Natural killer cell (primary cell): ENCODE results near the gene NEDD4L. TPM values are rescaled to one million over a fixed set of nuclear protein-coding genes. Genes with fewer than 3 reads are reported as not detected.
A peak's percentile ranks its signal among the peaks of the same experiment; 100 is the strongest.

Experiments
- ATAC-seq, 3 donors: fragments of 150-1000 bp in 2 of 3; fragments of 200-7000 bp in 1 of 3; cut with Tn5 transposase; 1 replicate in 1 of 3; 2 replicates in 2 of 3; pipeline ENCODE4 v1.10.0; 2021; ENCODE audit warnings: mild to moderate bottlenecking in 2 of 3, moderate library complexity in 2 of 3
- DNase-seq, 2 donors: peaks; one replicate each; pipeline versions ENCODE4 v3.0.0 to v3.0.0-alpha.2; 2013 to 2021; ENCODE audit warnings: mixed read lengths in 1 of 2
- H3K27ac ChIP-seq: one replicate; pipeline ENCODE4 v1.5.1; 2013; ENCODE audit warnings: mild to moderate bottlenecking, low read length
- H3K27me3 ChIP-seq: one replicate; pipeline ENCODE4 v1.6.1; 2013; ENCODE audit warnings: low read length; ENCODE audit not compliant: control insufficient read depth, insufficient read depth
- H3K36me3 ChIP-seq: one replicate; pipeline ENCODE4 v1.6.1; 2013; ENCODE audit warnings: low read length; ENCODE audit not compliant: control insufficient read depth, insufficient read depth
- H3K4me1 ChIP-seq: one replicate; pipeline ENCODE4 v1.6.1; 2013; ENCODE audit warnings: low read length; ENCODE audit not compliant: control insufficient read depth, insufficient read depth
- H3K4me3 ChIP-seq: one replicate; pipeline ENCODE4 v1.5.1; 2013; ENCODE audit warnings: low read length
- H3K9me3 ChIP-seq: one replicate; pipeline ENCODE4 v1.6.1; 2013; ENCODE audit warnings: low read length; ENCODE audit not compliant: control insufficient read depth, insufficient read depth
- H3K27ac Mint-ChIP-seq, 2 donors: one replicate each; pipeline ENCODE4 v1.8.0; 2022; ENCODE audit warnings: mild to moderate bottlenecking in 2 of 2, mixed read lengths in 2 of 2, moderate library complexity in 1 of 2
- H3K27me3 Mint-ChIP-seq, 2 donors: one replicate each; pipeline ENCODE4 v1.8.0; 2022; ENCODE audit warnings: low read depth in 2 of 2, mixed read lengths in 2 of 2
- H3K36me3 Mint-ChIP-seq: one replicate; pipeline ENCODE4 v1.8.0; 2022; ENCODE audit warnings: mixed read lengths
- H3K4me1 Mint-ChIP-seq, 2 donors: one replicate each; pipeline ENCODE4 v1.8.0; 2022; ENCODE audit warnings: mixed read lengths in 2 of 2
- H3K4me3 Mint-ChIP-seq: one replicate; pipeline ENCODE4 v1.8.0; 2022; ENCODE audit warnings: mild to moderate bottlenecking, moderate library complexity, mixed read lengths
- H3K9me3 Mint-ChIP-seq, 2 donors: one replicate each; pipeline ENCODE4 v1.8.0; 2022; ENCODE audit warnings: mixed read lengths in 2 of 2
- CTCF ChIP-seq: fragments of 200-600 bp; IDR thresholded peaks from one replicate; pipeline ENCODE4 v1.8.0; 2022; ENCODE audit warnings: antibody characterized with exemption
- WGBS: methylation state at CpG from one replicate; pipeline ENCODE4 v1.1.7; 2013; ENCODE audit warnings: missing lambda C conversion rate; ENCODE audit not compliant: insufficient coverage; 5-methylcytosine and 5-hydroxymethylcytosine counted together
- intact Hi-C: fragments of 100-400 bp; cut with micrococcal nuclease; formaldehyde crosslinking; loops from one replicate; pipeline ENCODE4 v1.14.2; 2022
- total RNA-seq, 4 donors: library from RNA; stranded (reverse); fragments of 120-200 nt in 1 of 4; gene quantifications; one replicate each; pipeline versions ENCODE4 v1.2.3 to v1.2.4, GENCODE V29; 2013 to 2022

Gene NEDD4L
- total RNA-seq, 3 donors from 2014 or later (not counting 1 experiment from before 2014, with no cell fraction given) = 3.4 to 15.3 (median 14.3) TPM

DNA sequence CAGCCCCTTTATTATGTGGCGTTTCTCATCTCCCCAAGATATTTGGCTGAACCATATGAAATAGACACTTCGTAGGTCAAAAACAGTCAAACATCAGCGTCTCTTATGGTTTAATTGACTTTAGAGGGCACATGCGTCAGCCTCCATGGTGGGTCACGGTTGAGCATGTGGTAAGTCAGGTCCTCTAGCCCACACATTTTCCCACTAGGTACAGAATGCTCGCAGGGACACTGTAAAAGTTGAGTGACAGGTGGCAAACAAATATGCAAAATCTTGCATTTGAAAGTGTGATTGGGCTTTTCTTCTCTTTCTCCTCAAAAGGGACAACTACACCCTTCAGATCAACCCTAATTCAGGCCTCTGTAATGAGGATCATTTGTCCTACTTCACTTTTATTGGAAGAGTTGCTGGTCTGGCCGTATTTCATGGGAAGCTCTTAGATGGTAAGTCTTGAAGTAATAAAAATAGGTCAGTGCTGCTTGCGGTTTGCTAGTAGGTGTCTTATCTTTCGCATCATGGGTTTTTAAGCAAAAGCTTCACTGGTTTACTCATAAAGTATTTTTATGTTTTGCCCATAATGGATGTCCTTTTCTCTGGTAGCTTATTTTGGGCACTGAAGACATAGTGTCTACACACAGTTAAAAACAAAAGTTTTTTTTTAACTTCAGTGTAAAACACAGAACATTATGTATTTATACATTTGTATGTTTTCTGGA, 323.6 kb downstream of the NEDD4L start:
- Histone ChIP-seq H3K4me1 (no peaks in the 10 kb centered on the region), H3K27ac (no peak overlapping the region), H3K27me3 (no peaks in the 10 kb centered on the region), H3K4me3 (no peak overlapping the region), H3K36me3 (no peaks in the 10 kb centered on the region), H3K9me3 (no peaks in the 10 kb centered on the region)
- TF ChIP-seq CTCF = no peak
- ATAC-seq (no peak), DNase-seq (peak in 1 of 2 donors; percentile 6)
- no peaks in the 10 kb centered on the region for H3K36me3 Mint-ChIP-seq
- no peak overlapping the region for H3K4me3 Mint-ChIP-seq
- no peaks in the 10 kb centered on the region for H3K27me3 Mint-ChIP-seq
- intact Hi-C loops = no loop called here
- H3K9me3 Mint-ChIP-seq = no peaks in the 10 kb centered on the region
- WGBS = 74% methylated on average over 9 of the region's 9 CpGs
- H3K27ac Mint-ChIP-seq = no peak overlapping the region
- peaks cover 4 to 10% of the 10 kb centered on the region in 2 donors for H3K4me1 Mint-ChIP-seq

DNA sequence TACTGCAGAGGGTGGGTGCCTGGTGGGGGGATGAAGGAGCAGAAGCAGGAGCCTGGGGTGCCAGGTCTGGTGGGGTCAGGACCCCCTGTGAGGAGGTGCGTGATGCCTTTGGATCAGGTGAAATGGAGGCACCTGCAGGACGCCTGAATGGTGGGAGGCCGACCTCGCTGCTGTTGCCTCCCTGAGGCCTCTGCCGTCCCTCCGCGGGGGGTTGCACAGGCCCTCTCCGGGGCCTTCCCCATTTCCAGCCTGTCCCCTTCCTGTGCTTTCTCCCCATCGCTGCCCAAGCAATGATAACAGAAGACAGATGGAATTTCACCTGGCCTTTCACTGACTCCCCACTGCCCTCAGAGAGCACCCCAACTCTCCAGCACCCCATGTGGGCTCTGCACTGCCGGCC, 325.6 kb downstream of the NEDD4L start:
- H3K4me3 Mint-ChIP-seq = no peak overlapping the region
- H3K4me1 ChIP-seq = no peaks in the 10 kb centered on the region
- ATAC-seq = no peak
- no peaks in the 10 kb centered on the region for H3K36me3 Mint-ChIP-seq
- DNase-seq = no peak
- H3K36me3 ChIP-seq = no peaks in the 10 kb centered on the region
- H3K27me3 ChIP-seq = no peaks in the 10 kb centered on the region
- no peak overlapping the region for H3K4me3 ChIP-seq
- H3K27ac ChIP-seq = no peak overlapping the region
- no peaks in the 10 kb centered on the region for H3K9me3 ChIP-seq
- no peak overlapping the region for H3K27ac Mint-ChIP-seq
- no peak for TF ChIP-seq CTCF
- 95% methylated on average over 10 of the region's 10 CpGs for WGBS
- H3K27me3 Mint-ChIP-seq = no peaks in the 10 kb centered on the region
- intact Hi-C loops = no loop called here
- H3K4me1 Mint-ChIP-seq = peaks cover 4 to 10% of the 10 kb centered on the region in 2 donors
- H3K9me3 Mint-ChIP-seq = no peaks in the 10 kb centered on the region

DNA sequence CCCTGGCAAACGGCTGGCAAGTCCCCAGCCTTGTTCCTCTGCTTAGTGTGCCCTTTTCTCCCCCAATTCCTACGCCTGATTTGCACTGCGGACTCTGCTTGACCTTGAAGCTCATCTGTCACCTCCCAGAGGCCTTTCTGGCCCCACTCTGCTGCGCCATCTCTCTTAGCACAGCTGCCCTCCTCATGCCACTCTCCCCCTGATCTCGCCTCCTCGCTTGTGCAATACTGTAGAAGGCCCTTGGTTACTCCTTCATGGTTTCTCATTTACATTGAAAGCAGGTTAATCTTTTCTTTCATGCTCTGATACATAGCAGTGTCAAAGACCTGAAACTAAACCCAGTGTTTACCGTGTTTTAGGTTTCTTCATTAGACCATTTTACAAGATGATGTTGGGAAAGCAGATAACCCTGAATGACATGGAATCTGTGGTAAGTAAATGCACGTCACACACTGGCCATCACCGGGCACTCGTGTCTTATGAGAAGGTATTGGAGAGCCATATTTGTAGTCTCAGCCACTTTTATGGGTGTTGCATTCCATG, 326.1 kb downstream of the NEDD4L start:
- ATAC-seq (no peak), DNase-seq (no peak)
- no peaks in the 10 kb centered on the region for H3K4me1 ChIP-seq
- no peak overlapping the region for H3K27ac Mint-ChIP-seq
- H3K27me3 ChIP-seq = no peaks in the 10 kb centered on the region
- no peak overlapping the region for H3K4me3 ChIP-seq
- 91% methylated on average over 10 of the region's 10 CpGs for WGBS
- H3K27me3 Mint-ChIP-seq = no peaks in the 10 kb centered on the region
- TF ChIP-seq CTCF = no peak
- no peak overlapping the region for H3K27ac ChIP-seq
- intact Hi-C loops = no loop called here
- H3K4me3 Mint-ChIP-seq = no peak overlapping the region
- no peaks in the 10 kb centered on the region for H3K36me3 Mint-ChIP-seq
- H3K9me3 ChIP-seq = no peaks in the 10 kb centered on the region
- peaks cover 4 to 10% of the 10 kb centered on the region in 2 donors for H3K4me1 Mint-ChIP-seq
- no peaks in the 10 kb centered on the region for H3K36me3 ChIP-seq
- H3K9me3 Mint-ChIP-seq = no peaks in the 10 kb centered on the region
